Measurements from ENCODE around the gene PGM2L1. TPM values are rescaled to one million over a fixed set of nuclear protein-coding genes. Genes with fewer than 3 reads are reported as not detected.

Gene PGM2L1
- total RNA-seq, 1 experiment from 2014 or later: 0.75 TPM

- intact Hi-C loops (cut with micrococcal nuclease): no loop called here
- peaks cover 16% of the 10 kb centered on the region for H3K9me3 Mint-ChIP-seq (ENCODE audit: unreplicated experiment)
- H3K36me3 Mint-ChIP-seq (ENCODE audit: insufficient read depth, unreplicated experiment): no peaks in the 10 kb centered on the region
- CTCF ChIA-PET: interaction anchor here (0.7 to 2.1 kb wide), 3 partner anchors 52 to 81 kb away, joined by 3 to 11 read pairs (median 9); no protein-coding TSS in a partner anchor
- H3K4me1 Mint-ChIP-seq (ENCODE audit: insufficient read depth, unreplicated experiment): peaks cover 11% of the 10 kb centered on the region
- DNase-seq (ENCODE audit: unreplicated experiment): no peak
- no peaks in the 10 kb centered on the region for H3K27me3 Mint-ChIP-seq (ENCODE audit: insufficient read depth, unreplicated experiment)
- peak overlapping the region; percentile 78 for H3K27ac Mint-ChIP-seq (ENCODE audit: low read depth, unreplicated experiment)
- H3K4me3 Mint-ChIP-seq (ENCODE audit: unreplicated experiment): no peak overlapping the region
- POLR2A ChIA-PET: interaction anchor here (1.2 kb wide), 1 partner anchor 17 kb away, joined by 3 read pairs; no protein-coding TSS in a partner anchor
- no peak for TF ChIP-seq CTCF (IDR thresholded peaks at IDR 0.05; ENCODE audit: unreplicated experiment)
- no TSS peak for BruUV-seq (replicated peaks)
These were observed 77.7 kb downstream of the PGM2L1 start for GRCh38 chr11:74320538-74320937.

GRCh38 chr11:74319139-74319816 lies 79.0 kb downstream of the PGM2L1 start:
- no peaks in the 10 kb centered on the region for H3K27me3 Mint-ChIP-seq (ENCODE audit: insufficient read depth, unreplicated experiment)
- BruUV-seq (replicated peaks): no TSS peak
- ChIA-PET CTCF (interaction anchor here (0.8 kb wide), 2 partner anchors 64 to 138 kb away, joined by 3 read pairs; no protein-coding TSS in a partner anchor), POLR2A (interaction anchor here (1.2 kb wide), 1 partner anchor 47 kb away, joined by 3 read pairs; no protein-coding TSS in a partner anchor)
- TF ChIP-seq CTCF (IDR thresholded peaks at IDR 0.05; ENCODE audit: unreplicated experiment): no peak
- intact Hi-C loops (cut with micrococcal nuclease): loop anchor here (1.0 kb wide), 1 partner anchor 63 kb away; no protein-coding TSS in a partner anchor
- H3K27ac Mint-ChIP-seq (ENCODE audit: low read depth, unreplicated experiment): peak overlapping the region; percentile 89
- peaks cover 23% of the 10 kb centered on the region for H3K9me3 Mint-ChIP-seq (ENCODE audit: unreplicated experiment)
- H3K4me1 Mint-ChIP-seq (ENCODE audit: insufficient read depth, unreplicated experiment): peaks cover 11% of the 10 kb centered on the region
- DNase-seq (ENCODE audit: unreplicated experiment): peak; percentile 85
- H3K36me3 Mint-ChIP-seq (ENCODE audit: insufficient read depth, unreplicated experiment): no peaks in the 10 kb centered on the region
- H3K4me3 Mint-ChIP-seq (ENCODE audit: unreplicated experiment): no peak overlapping the region

GRCh38 chr11:74318241-74318932 lies 79.8 kb downstream of the PGM2L1 start:
- BruUV-seq (replicated peaks): no TSS peak
- intact Hi-C loops (cut with micrococcal nuclease): no loop called here
- Mint-ChIP-seq H3K27me3 (ENCODE audit: insufficient read depth, unreplicated experiment) (no peaks in the 10 kb centered on the region), H3K27ac (ENCODE audit: low read depth, unreplicated experiment) (peak overlapping the region; percentile 89), H3K4me3 (ENCODE audit: unreplicated experiment) (no peak overlapping the region), H3K36me3 (ENCODE audit: insufficient read depth, unreplicated experiment) (no peaks in the 10 kb centered on the region), H3K9me3 (ENCODE audit: unreplicated experiment) (peaks cover 23% of the 10 kb centered on the region), H3K4me1 (ENCODE audit: insufficient read depth, unreplicated experiment) (peaks cover 11% of the 10 kb centered on the region)
- ChIA-PET POLR2A (interaction anchor here (1.2 kb wide), 1 partner anchor 46 kb away, joined by 3 read pairs; no protein-coding TSS in a partner anchor), CTCF (interaction anchor here (1.5 kb wide), 1 partner anchor 63 kb away, joined by 7 read pairs; no protein-coding TSS in a partner anchor)
- no peak for DNase-seq (ENCODE audit: unreplicated experiment)
- no peak for TF ChIP-seq CTCF (IDR thresholded peaks at IDR 0.05; ENCODE audit: unreplicated experiment)

All from MCF 10A (cell line).